ENCODE measurements around the gene YAF2. TPM values are rescaled to one million over a fixed set of nuclear protein-coding genes. Genes with fewer than 3 reads are reported as not detected.

The YAF2 gene
- total RNA-seq, 1 experiment from 2014 or later: 15.0 TPM

GRCh38 chr12:42204819-42205218, 33.2 kb downstream of the YAF2 start:
- no peak for ATAC-seq
- no peaks in the 10 kb centered on the region for H3K27me3 ChIP-seq (ENCODE audit: insufficient read depth, low read length)
- DNase-seq (ENCODE audit: low read depth, low spot score): no peak
- no peaks in the 10 kb centered on the region for H3K79me2 ChIP-seq (ENCODE audit: insufficient read depth, low read length)
- ChIA-PET RAD21 (ENCODE audit: low non-redundant PET in 1 of 2, low total read pairs in 2 of 2, uncharacterized antibody in 2 of 2, unreplicated experiment in 2 of 2) (no interaction called here), POLR2A (no interaction called here), CTCF (no interaction called here)
- H4K20me1 ChIP-seq (ENCODE audit: insufficient read depth): no peaks in the 10 kb centered on the region
- H3K27ac ChIP-seq (ENCODE audit: low read depth, low read length): no peak overlapping the region
- no peak for TF ChIP-seq EZH2phosphoT487 (IDR thresholded peaks at IDR 0.05; ENCODE audit: borderline replicate concordance)
- no peaks in the 10 kb centered on the region for H3K9me2 ChIP-seq (ENCODE audit: insufficient read depth)
- intact Hi-C loops (cut with micrococcal nuclease): no loop called here
- no peak overlapping the region for H2AFZ ChIP-seq (ENCODE audit: low read depth, low read length, poor library complexity, severe bottlenecking)
- H3K9ac ChIP-seq (ENCODE audit: low read length): no peak overlapping the region
- H3K4me2 ChIP-seq (ENCODE audit: low read length): no peak overlapping the region
- peaks cover 0 to 2% of the 10 kb centered on the region in 2 experiments; a peak in 1 of 4 replicates for H3K4me1 ChIP-seq (ENCODE audit: control insufficient read depth in 1 of 2, insufficient read depth in 2 of 2, low read length in 2 of 2)
- no TSS peak for BruUV-seq (replicated peaks)
- no peaks in the 10 kb centered on the region for H3K36me3 ChIP-seq (ENCODE audit: control insufficient read depth in 1 of 2, insufficient read depth in 2 of 2, low read length in 2 of 2)
- no peaks in the 10 kb centered on the region for H3K9me3 ChIP-seq (ENCODE audit: control insufficient read depth in 1 of 2, insufficient read depth in 1 of 2, low read depth in 1 of 2, low read length in 2 of 2)
- no peak overlapping the region for H3K4me3 ChIP-seq (replicated peaks in 1 of 2; ENCODE audit: low read depth in 1 of 2, low read length in 2 of 2)

- H2AFZ ChIP-seq (ENCODE audit: low read depth, low read length, poor library complexity, severe bottlenecking): no peak overlapping the region
- ChIA-PET POLR2A (no interaction called here), RAD21 (ENCODE audit: low non-redundant PET in 1 of 2, low total read pairs in 2 of 2, uncharacterized antibody in 2 of 2, unreplicated experiment in 2 of 2) (no interaction called here), CTCF (no interaction called here)
- no peak overlapping the region for H3K27ac ChIP-seq (ENCODE audit: low read depth, low read length)
- H3K4me2 ChIP-seq (ENCODE audit: low read length): no peak overlapping the region
- H3K36me3 ChIP-seq (ENCODE audit: control insufficient read depth in 1 of 2, insufficient read depth in 2 of 2, low read length in 2 of 2): no peaks in the 10 kb centered on the region
- DNase-seq (ENCODE audit: low read depth, low spot score) (no peak), ATAC-seq (no peak)
- H3K9me3 ChIP-seq (ENCODE audit: control insufficient read depth in 1 of 2, insufficient read depth in 1 of 2, low read depth in 1 of 2, low read length in 2 of 2): no peaks in the 10 kb centered on the region
- H3K27me3 ChIP-seq (ENCODE audit: insufficient read depth, low read length): no peaks in the 10 kb centered on the region
- no peak overlapping the region for H3K4me3 ChIP-seq (replicated peaks in 1 of 2; ENCODE audit: low read depth in 1 of 2, low read length in 2 of 2)
- no peaks in the 10 kb centered on the region for H4K20me1 ChIP-seq (ENCODE audit: insufficient read depth)
- H3K79me2 ChIP-seq (ENCODE audit: insufficient read depth, low read length): no peaks in the 10 kb centered on the region
- H3K9ac ChIP-seq (ENCODE audit: low read length): no peak overlapping the region
- H3K4me1 ChIP-seq (ENCODE audit: control insufficient read depth in 1 of 2, insufficient read depth in 2 of 2, low read length in 2 of 2): peaks cover 0 to 2% of the 10 kb centered on the region in 2 experiments; a peak in 1 of 4 replicates
- BruUV-seq (replicated peaks): no TSS peak
- H3K9me2 ChIP-seq (ENCODE audit: insufficient read depth): no peaks in the 10 kb centered on the region
- intact Hi-C loops (cut with micrococcal nuclease): no loop called here
- TF ChIP-seq ELF1 (IDR thresholded peaks at IDR 0.05; ENCODE audit: borderline replicate concordance, low read depth) (no peak), ZNF274 (IDR thresholded peaks at IDR 0.05; ENCODE audit: low read depth, low read length) (no peak), CBX3 (IDR thresholded peaks at IDR 0.05; ENCODE audit: low read depth) (no peak), FOSL1 (IDR thresholded peaks at IDR 0.05; ENCODE audit: low read depth) (no peak), POLR2AphosphoS5 (IDR thresholded peaks at IDR 0.05; ENCODE audit: low read depth, low read length) (no peak), ZFX (IDR thresholded peaks at IDR 0.05) (no peak), MAX (IDR thresholded peaks at IDR 0.05) (no peak), REST (IDR thresholded peaks at IDR 0.05; ENCODE audit: low read depth) (no peak), SP1 (IDR thresholded peaks at IDR 0.05; ENCODE audit: low read depth) (no peak), EZH2phosphoT487 (IDR thresholded peaks at IDR 0.05; ENCODE audit: borderline replicate concordance) (no peak), POLR2A (IDR thresholded peaks at IDR 0.05; ENCODE audit: borderline replicate concordance, extremely low read depth, insufficient read depth, insufficient read length) (no peak), JUND (IDR thresholded peaks at IDR 0.05) (no peak), SRF (IDR thresholded peaks at IDR 0.05; ENCODE audit: low read depth) (no peak), CTCF (IDR thresholded peaks at IDR 0.05 in 2 of 3, conservative IDR thresholded peaks at IDR 0.05 in 1 of 3; ENCODE audit: borderline replicate concordance in 1 of 3, insufficient read depth in 1 of 3, low read depth in 2 of 3, low read length in 2 of 3) (no peak), EZH2 (IDR thresholded peaks at IDR 0.05) (no peak), ATF3 (IDR thresholded peaks at IDR 0.05) (no peak)
Observed at GRCh38 chr12:42204362-42204761, 33.7 kb downstream of the YAF2 start.
